H1 (cell line): Measurements from ENCODE around the gene BNC2. TPM values are rescaled to one million over a fixed set of nuclear protein-coding genes. Genes with fewer than 3 reads are reported as not detected.

Experiments
- CTCF ChIA-PET: fragments of 300-600 bp; sonication (Branson Sonifier 250); formaldehyde crosslinking; loops from one replicate; lab custom pipeline; 2021; ENCODE audit not compliant: partially characterized antibody; lab: Charles Lee
- POLR2A ChIA-PET: fragments of 300-600 bp; sonication (Branson Sonifier 250); formaldehyde crosslinking; loops from one replicate; lab custom pipeline; 2021; ENCODE audit warnings: inconsistent platforms; ENCODE audit not compliant: partially characterized antibody; lab: Charles Lee
- DNase-seq, 2 experiments: peaks; one replicate each; pipeline versions ENCODE4 v3.0.0 to v3.0.0-alpha.2; 2010 to 2022; ENCODE audit warnings: low spot score in 2 of 2, low read depth in 1 of 2, mixed read lengths in 1 of 2
- FAIRE-seq: peaks from 2 replicates; lab custom pipeline; 2011; peaks lifted over from hg19 to GRCh38; lab: Jason Lieb, UNC
- H2AFZ ChIP-seq: 2 replicates; pipeline ENCODE4 v1.8.1; 2012; ENCODE audit warnings: low read length, inconsistent platforms
- H2AK5ac ChIP-seq: 2 replicates; pipeline ENCODE4 v1.6.1; 2013; ENCODE audit warnings: low read depth, low read length
- H2BK120ac ChIP-seq: replicated peaks from 2 replicates; pipeline ENCODE3; 2013; ENCODE audit warnings: low read depth, low read length, inconsistent platforms
- H2BK12ac ChIP-seq: 2 replicates; pipeline ENCODE4 v1.6.1; 2013; ENCODE audit warnings: low read depth, low read length
- H2BK15ac ChIP-seq: 2 replicates; pipeline ENCODE4 v1.6.1; 2013; ENCODE audit warnings: low read length
- H2BK20ac ChIP-seq: 2 replicates; pipeline ENCODE4 v1.6.1; 2013; ENCODE audit warnings: low read length
- H2BK5ac ChIP-seq: 2 replicates; pipeline ENCODE4 v1.6.1; 2013; ENCODE audit warnings: low read depth, low read length
- H3K14ac ChIP-seq: 2 replicates; pipeline ENCODE4 v1.6.1; 2013; ENCODE audit warnings: inconsistent platforms; ENCODE audit not compliant: insufficient read length
- H3K18ac ChIP-seq: 2 replicates; pipeline ENCODE4 v1.6.1; 2013; ENCODE audit warnings: low read length; ENCODE audit errors: extremely low read depth
- H3K23ac ChIP-seq: 2 replicates; pipeline ENCODE4 v1.6.1; 2013; ENCODE audit warnings: inconsistent platforms; ENCODE audit not compliant: insufficient read length
- H3K23me2 ChIP-seq: 2 replicates; pipeline ENCODE4 v1.6.1; 2013; ENCODE audit warnings: low read depth, low read length
- H3K27ac ChIP-seq: 2 replicates; pipeline ENCODE4 v1.6.1; 2011; ENCODE audit warnings: low read depth, low read length, inconsistent platforms
- H3K27me3 ChIP-seq, 4 experiments: replicated peaks in 1 of 4; 1 replicate in 1 of 4; 2 replicates in 3 of 4; pipeline versions ENCODE4 v1.6.1 to v1.8.1; 2011 to 2013; ENCODE audit warnings: low read length in 3 of 4, mild to moderate bottlenecking in 3 of 4, inconsistent platforms in 2 of 4, mixed read lengths in 2 of 4, moderate library complexity in 1 of 4; ENCODE audit not compliant: control insufficient read depth in 3 of 4, insufficient read depth in 3 of 4; ENCODE audit errors: extremely low read depth in 1 of 4
- H3K36me3 ChIP-seq, 4 experiments: 2 replicates each; pipeline versions ENCODE4 v1.6.1 to v1.8.1; 2011 to 2013; ENCODE audit warnings: mild to moderate bottlenecking in 4 of 4, low read length in 3 of 4, moderate library complexity in 2 of 4, control low read depth in 1 of 4, inconsistent platforms in 1 of 4; ENCODE audit not compliant: insufficient read depth in 4 of 4, control insufficient read depth in 2 of 4
- H3K4ac ChIP-seq: replicated peaks from 2 replicates; pipeline ENCODE3; 2013; ENCODE audit warnings: low read length, low read depth, mixed read lengths, inconsistent platforms; ENCODE audit not compliant: insufficient read length
- H3K4me1 ChIP-seq, 4 experiments: replicated peaks in 1 of 4; 1 replicate in 1 of 4; 2 replicates in 3 of 4; pipeline versions ENCODE4 v1.6.1 to v1.8.1; 2011 to 2013; ENCODE audit warnings: low read length in 3 of 4, inconsistent platforms in 2 of 4, mixed read lengths in 1 of 4; ENCODE audit not compliant: insufficient read depth in 4 of 4, control insufficient read depth in 3 of 4
- H3K4me2 ChIP-seq, 2 experiments: 2 replicates each; pipeline versions ENCODE4 v1.6.1 to v1.8.1; 2011 to 2013; ENCODE audit warnings: low read depth in 2 of 2, low read length in 2 of 2, control low read depth in 1 of 2, inconsistent platforms in 1 of 2, mild to moderate bottlenecking in 1 of 2; ENCODE audit not compliant: insufficient read depth in 1 of 2
- H3K4me3 ChIP-seq, 4 experiments: fragments of 200-600, 300-600 bp in 1 of 4; sonication (generic), shearing (Covaris generic), sonication (Bioruptor Twin) in 1 of 4; 2 replicates each; pipeline versions ENCODE4 v1.5.1 to v1.8.1; 2011 to 2016; ENCODE audit warnings: low read length in 4 of 4, low read depth in 3 of 4, control low read depth in 2 of 4, inconsistent platforms in 2 of 4, mild to moderate bottlenecking in 2 of 4, mixed read lengths in 1 of 4, moderate library complexity in 1 of 4; ENCODE audit not compliant: insufficient read depth in 2 of 4; ENCODE audit errors: extremely low read depth in 1 of 4
- H3K56ac ChIP-seq: replicated peaks from 2 replicates; pipeline ENCODE3; 2013; ENCODE audit warnings: low read depth, mild to moderate bottlenecking, mixed read lengths, low read length, inconsistent platforms; ENCODE audit not compliant: insufficient read length
- H3K79me1 ChIP-seq: 2 replicates; pipeline ENCODE4 v1.6.1; 2013; ENCODE audit warnings: low read depth, low read length, control low read depth
- H3K79me2 ChIP-seq, 2 experiments: 2 replicates each; pipeline versions ENCODE4 v1.6.1 to v1.8.1; 2012 to 2013; ENCODE audit warnings: low read length in 2 of 2, mild to moderate bottlenecking in 2 of 2, inconsistent platforms in 1 of 2; ENCODE audit not compliant: insufficient read depth in 2 of 2, control insufficient read depth in 1 of 2
- H3K9ac ChIP-seq, 4 experiments: replicated peaks in 1 of 4; 1 replicate in 1 of 4; 2 replicates in 3 of 4; pipeline versions ENCODE4 v1.6.1 to v1.8.1; 2011 to 2013; ENCODE audit warnings: low read depth in 3 of 4, low read length in 3 of 4, control low read depth in 2 of 4, mild to moderate bottlenecking in 2 of 4, moderate library complexity in 2 of 4, inconsistent platforms in 1 of 4; ENCODE audit errors: extremely low read depth in 1 of 4
- H3K9me3 ChIP-seq, 2 experiments: 2 replicates each; pipeline versions ENCODE4 v1.6.1 to v1.8.1; 2012 to 2013; ENCODE audit warnings: mild to moderate bottlenecking in 2 of 2, moderate library complexity in 2 of 2, control low read depth in 1 of 2, inconsistent platforms in 1 of 2, low read depth in 1 of 2, low read length in 1 of 2, mixed read lengths in 1 of 2; ENCODE audit not compliant: insufficient read depth in 2 of 2
- H4K20me1 ChIP-seq, 2 experiments: replicated peaks in 1 of 2; 2 replicates each; pipeline versions ENCODE3 to v1.8.1; 2011 to 2013; ENCODE audit warnings: inconsistent platforms in 2 of 2, low read length in 2 of 2, mild to moderate bottlenecking in 1 of 2; ENCODE audit not compliant: insufficient read depth in 2 of 2, control insufficient read depth in 1 of 2
- H4K5ac ChIP-seq: 2 replicates; pipeline ENCODE4 v1.6.1; 2013; ENCODE audit warnings: low read length, low read depth, mixed read lengths, inconsistent platforms; ENCODE audit not compliant: insufficient read length
- H4K8ac ChIP-seq: 2 replicates; pipeline ENCODE4 v1.8.0; 2013; ENCODE audit warnings: mild to moderate bottlenecking, moderate library complexity, low read length, inconsistent platforms; ENCODE audit not compliant: insufficient read depth; ENCODE audit errors: extremely low read depth
- H4K91ac ChIP-seq: replicated peaks from 2 replicates; pipeline ENCODE3; 2013; ENCODE audit warnings: low read length, mixed read lengths, inconsistent platforms; ENCODE audit not compliant: insufficient read length
- ASH2L ChIP-seq: fragments of 200-600, 300-600 bp; sonication (generic); IDR thresholded peaks from one replicate; pipeline ENCODE4 v1.7.1; 2017; ENCODE audit warnings: low read length
- POLR2A ChIP-seq, 2 experiments: IDR thresholded peaks; 1 replicate in 1 of 2; 2 replicates in 1 of 2; pipeline ENCODE4 v1.6.1; 2011; ENCODE audit warnings: low read depth in 2 of 2, low read length in 2 of 2, mild to moderate bottlenecking in 2 of 2; ENCODE audit errors: control extremely low read depth in 1 of 2
- RAD21 ChIP-seq, 2 experiments: IDR thresholded peaks in 1 of 2; conservative IDR thresholded peaks in 1 of 2; 2 replicates each; pipeline ENCODE4 v1.6.1; 2011; ENCODE audit warnings: low read depth in 2 of 2, low read length in 2 of 2, improper control_type of control experiment in 1 of 2, inconsistent platforms in 1 of 2, mild to moderate bottlenecking in 1 of 2, moderate library complexity in 1 of 2
- SP1 ChIP-seq: IDR thresholded peaks from 2 replicates; pipeline ENCODE4 v1.6.1; 2011; ENCODE audit warnings: low read depth, low read length
- SP4 ChIP-seq: IDR thresholded peaks from 2 replicates; pipeline ENCODE4 v1.6.1; 2012; ENCODE audit warnings: low read length, inconsistent platforms
- SRF ChIP-seq: IDR thresholded peaks from 2 replicates; pipeline ENCODE4 v1.6.1; 2011; ENCODE audit warnings: mild to moderate bottlenecking, low read depth, low read length, moderate library complexity
- WGBS, 2 experiments: shearing (Covaris generic) in 1 of 2; methylation state at CpG; one replicate each; pipeline versions ENCODE4 v1.1.6 to v1.1.7; 2013 to 2015; ENCODE audit warnings: low lambda C conversion rate in 2 of 2, mixed read lengths in 2 of 2, inconsistent platforms in 1 of 2, low coverage in 1 of 2, missing lambda C conversion rate in 1 of 2; ENCODE audit not compliant: insufficient replicate concordance in 2 of 2, insufficient coverage in 1 of 2, insufficient read length in 1 of 2; ENCODE audit errors: extremely low coverage in 1 of 2, missing lambda C conversion rate in 1 of 2; 5-methylcytosine and 5-hydroxymethylcytosine counted together
- polyA plus RNA-seq, 7 experiments: library from polyadenylated mRNA; depleted of rRNA in 3 of 7; stranded (reverse) in 5 of 7; unstranded in 2 of 7; fragments of >200 nt in 5 of 7; fragments of 200-250 nt in 2 of 7; gene quantifications; 1 replicate in 5 of 7; 2 replicates in 1 of 7; 4 replicates in 1 of 7; pipeline versions ENCODE4 v1.2.1 to v1.2.3, GENCODE V29; 2011 to 2013; ENCODE audit warnings: missing spikeins in 2 of 7, mixed read lengths in 2 of 7
- total RNA-seq: library from RNA; stranded (reverse); fragmentation: NEBNext Ultra II Directional; extraction: Animal tissue kit (Norgen Biotek cat#: 25700); gene quantifications from 2 replicates; pipeline ENCODE4 v1.2.1, GENCODE V29; 2021
- TF ChIP-seq, protein P1 (sequence below): IDR thresholded peaks from 2 replicates; pipeline ENCODE4 v1.6.1; 2011; ENCODE audit warnings: low read depth, mild to moderate bottlenecking, low read length; ENCODE audit not compliant: insufficient read depth

The BNC2 gene
- total and polyA plus RNA-seq, 2 of the 8 experiments (the other 6 are each of a cell fraction or from before 2014, with no cell fraction given) = 16.0 to 26.8 TPM

DNA sequence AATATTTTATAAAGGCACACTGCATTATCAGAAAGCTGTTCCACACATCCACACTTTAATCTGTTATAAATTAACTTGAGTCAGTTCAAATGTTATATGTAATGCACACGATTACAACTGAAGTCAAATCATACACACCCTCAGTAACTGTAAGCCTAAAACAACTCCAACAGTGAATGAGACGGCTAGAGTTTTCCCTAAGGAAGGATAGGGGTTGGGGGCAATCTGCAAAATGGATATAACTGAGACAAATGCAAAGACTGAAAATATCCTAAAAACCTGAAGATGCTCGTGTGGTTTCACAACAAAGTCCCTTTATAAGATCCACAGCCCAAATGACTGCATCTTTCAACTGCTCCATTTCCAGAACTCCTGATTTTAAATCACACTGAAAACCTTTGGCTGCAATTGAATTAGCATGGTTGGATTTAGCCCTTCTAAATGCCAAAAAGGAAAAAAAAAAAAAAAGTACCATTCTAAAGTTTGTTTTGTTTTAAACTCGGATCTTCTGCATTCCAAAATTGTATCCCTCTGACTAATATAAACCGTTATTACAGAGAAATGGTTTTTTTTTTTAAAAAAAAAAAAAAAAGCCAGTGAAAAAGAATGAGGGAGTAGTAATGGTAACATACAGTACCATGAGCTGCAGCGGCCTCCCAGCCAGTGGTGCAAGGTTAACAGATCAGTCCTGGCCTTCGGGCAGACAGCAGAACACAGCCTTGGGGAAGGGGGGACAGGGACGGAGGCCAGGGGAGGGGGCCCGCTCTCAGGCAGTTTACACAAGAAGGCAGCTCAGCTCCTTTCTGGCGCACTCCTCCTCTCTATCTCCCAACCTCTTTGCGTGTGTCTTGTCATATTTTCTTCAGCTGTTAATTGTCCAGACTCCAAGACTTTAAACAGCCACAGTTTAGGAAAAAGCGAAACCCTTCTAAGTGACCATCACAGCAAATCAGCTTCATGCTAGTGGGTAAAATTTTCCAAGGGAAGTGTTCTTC is 166.1 kb downstream of the BNC2 start:
- Histone ChIP-seq H4K91ac (peak overlapping the region; percentile 70), H3K4me3 (peak overlapping the region in 1 of 4 experiments; percentile 41; a peak in 2 of 8 replicates), H2BK120ac (no peak overlapping the region), H4K5ac (no peak overlapping the region), H2AFZ (no peak overlapping the region), H3K9ac (peak overlapping the region in 1 of 4 experiments; percentile 43; a peak in 2 of 7 replicates), H3K79me1 (0 out of 2 replicates have a peak, but pooled peaks cover 2% of the 10 kb centered on the region), H3K23me2 (peaks cover 5% of the 10 kb centered on the region), H3K4ac (peak overlapping the region; percentile 28), H3K18ac (peak overlapping the region; percentile 14), H4K20me1 (no peaks in the 10 kb centered on the region), H2BK15ac (no peak overlapping the region), H3K27ac (no peak overlapping the region; the same call in 1 of the 2 replicates), H3K27me3 (no peaks in the 10 kb centered on the region), H2BK5ac (no peak overlapping the region), H3K23ac (no peak overlapping the region), H2AK5ac (no peak overlapping the region), H3K4me1 (peaks cover 3 to 26% (median 19%) of the 10 kb centered on the region in 4 experiments), H3K79me2 (peaks cover 0 to 14% of the 10 kb centered on the region in 2 experiments; a peak in 2 of 4 replicates), H2BK12ac (peak overlapping the region; percentile 27; the same call in 1 of the 2 replicates), H3K36me3 (no peaks in the 10 kb centered on the region; a peak in 1 of 8 replicates), H3K56ac (no peak overlapping the region), H3K14ac (no peak overlapping the region), H3K4me2 (peak overlapping the region; percentile 66 to 68), H4K8ac (no peak overlapping the region), H3K9me3 (no peaks in the 10 kb centered on the region), H2BK20ac (no peak overlapping the region)
- TF ChIP-seq, protein P1, sequence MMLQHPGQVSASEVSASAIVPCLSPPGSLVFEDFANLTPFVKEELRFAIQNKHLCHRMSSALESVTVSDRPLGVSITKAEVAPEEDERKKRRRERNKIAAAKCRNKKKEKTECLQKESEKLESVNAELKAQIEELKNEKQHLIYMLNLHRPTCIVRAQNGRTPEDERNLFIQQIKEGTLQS = no peak
- TF ChIP-seq SP4 = no peak
- peak; percentile 18 for TF ChIP-seq ASH2L
- no peak for TF ChIP-seq SP1
- 0 out of 3 replicates have a peak, but pooled peaks of 1 of the 2 experiments have one; percentile 30 for TF ChIP-seq POLR2A (IDR thresholded peaks at IDR 0.05; ENCODE audit: control extremely low read depth in 1 of 2, low read depth in 2 of 2, low read length in 2 of 2)
- TF ChIP-seq SRF = no peak
- no peak for TF ChIP-seq RAD21 (IDR thresholded peaks at IDR 0.05 in 1 of 2, conservative IDR thresholded peaks at IDR 0.05 in 1 of 2; ENCODE audit: low read depth in 2 of 2, low read length in 2 of 2)
- WGBS, 2 experiments = 43% methylated on average over 11 of the region's 12 CpGs; no CpG with 5 or more reads in 1 of the 2 experiments
- FAIRE-seq = no peak
- DNase-seq = no peak
- ChIA-PET CTCF (interaction anchor here (0.6 to 1.0 kb wide), 2 partner anchors 14 to 37 kb away, joined by 3 to 4 read pairs; no protein-coding TSS in a partner anchor), POLR2A (interaction anchor here (0.7 to 1.6 kb wide), 4 partner anchors 12 to 105 kb away, joined by 3 to 4 read pairs (median 4); no protein-coding TSS in a partner anchor)
